Psoas muscle (tissue), 8 donors: ENCODE data around the gene FRS2. TPM values are rescaled to one million over a fixed set of nuclear protein-coding genes. Genes with fewer than 3 reads are reported as not detected.
A peak's percentile ranks its signal among the peaks of the same experiment; 100 is the strongest.

Experiments
- ATAC-seq, 4 donors: fragments of 200-7000 bp; cut with Tn5 transposase; one replicate each; pipeline ENCODE4 v1.9.1; 2020; ENCODE audit warnings: moderate library complexity in 3 of 4, mild to moderate bottlenecking in 2 of 4
- DNase-seq, 2 donors: peaks; one replicate each; pipeline ENCODE4 v3.0.0-alpha.2; 2020
- H3K27ac ChIP-seq: fragments of 200-600 bp; one replicate; pipeline ENCODE4 v1.8.0; 2022
- H3K27me3 ChIP-seq, 3 donors: fragments of 200-600 bp in 1 of 3; one replicate each; pipeline versions ENCODE4 v1.6.1 to v1.8.0; 2013 to 2022; ENCODE audit warnings: low read length in 2 of 3, mild to moderate bottlenecking in 2 of 3, moderate library complexity in 1 of 3; ENCODE audit not compliant: insufficient read depth in 3 of 3
- H3K36me3 ChIP-seq, 2 donors: fragments of 200-600 bp in 1 of 2; one replicate each; pipeline versions ENCODE4 v1.6.1 to v1.8.0; 2013 to 2022; ENCODE audit warnings: low read depth in 1 of 2, mild to moderate bottlenecking in 1 of 2, moderate library complexity in 1 of 2; ENCODE audit not compliant: insufficient read depth in 1 of 2
- H3K4me1 ChIP-seq: fragments of 200-600 bp; one replicate; pipeline ENCODE4 v1.8.0; 2022
- H3K4me3 ChIP-seq: fragments of 200-600 bp; one replicate; pipeline ENCODE4 v1.8.0; 2022; ENCODE audit warnings: mild to moderate bottlenecking
- H3K9me3 ChIP-seq: fragments of 200-600 bp; one replicate; pipeline ENCODE4 v1.8.0; 2022
- CTCF ChIP-seq: fragments of 200-600 bp; IDR thresholded peaks from one replicate; pipeline ENCODE4 v1.8.0; 2022; ENCODE audit warnings: antibody characterized with exemption
- whole genome bisulfite sequencing, 3 donors: extraction: QIAGEN DNeasy Blood & Tissue Kit; methylation state at CpG; one replicate each; pipeline versions ENCODE4 v1.1.6 to v1.1.7; 2013; 5-methylcytosine and 5-hydroxymethylcytosine counted together
- intact Hi-C, 2 donors: fragments of 100-400 bp; cut with DNase I; formaldehyde crosslinking; loops; one replicate each; pipeline versions ENCODE4 v1.11.0 to v1.14.2; 2022
- polyA plus RNA-seq, 3 donors: library from polyadenylated mRNA; stranded (reverse); fragments of 200-250 nt; gene quantifications; one replicate each; pipeline ENCODE4 v1.2.3, GENCODE V29; 2013
- total RNA-seq, 4 donors: library from RNA; stranded (reverse); fragmentation: NEBNext Ultra II Directional in 2 of 4; extraction: Animal tissue kit (Norgen Biotek cat#: 25700) in 2 of 4; gene quantifications; one replicate each; pipeline versions ENCODE4 v1.2.1 to v1.2.4, GENCODE V29; 2021 to 2023
- donor health status: healthy with polysubstance abuse.
- donor health status: DM: no; HTN: no; CAD: no; lungs with moderate emphysema.
- donor health status: Bipolar disorder and iron deficiency.
- donor health status: healthy.
- donor health status: DM: yes; HTN: yes; CAD: no.
- donor health status: DM: no; HTN: no; CAD: no.
- donor health status: DM: no; HTN: no; CAD: no.
- donor health status: DM: yes; HTN: yes; CAD: no.

FRS2 gene
- total and polyA plus RNA-seq, 7 donors, result 3.6 to 18.9 (median 13.1) TPM

DNA sequence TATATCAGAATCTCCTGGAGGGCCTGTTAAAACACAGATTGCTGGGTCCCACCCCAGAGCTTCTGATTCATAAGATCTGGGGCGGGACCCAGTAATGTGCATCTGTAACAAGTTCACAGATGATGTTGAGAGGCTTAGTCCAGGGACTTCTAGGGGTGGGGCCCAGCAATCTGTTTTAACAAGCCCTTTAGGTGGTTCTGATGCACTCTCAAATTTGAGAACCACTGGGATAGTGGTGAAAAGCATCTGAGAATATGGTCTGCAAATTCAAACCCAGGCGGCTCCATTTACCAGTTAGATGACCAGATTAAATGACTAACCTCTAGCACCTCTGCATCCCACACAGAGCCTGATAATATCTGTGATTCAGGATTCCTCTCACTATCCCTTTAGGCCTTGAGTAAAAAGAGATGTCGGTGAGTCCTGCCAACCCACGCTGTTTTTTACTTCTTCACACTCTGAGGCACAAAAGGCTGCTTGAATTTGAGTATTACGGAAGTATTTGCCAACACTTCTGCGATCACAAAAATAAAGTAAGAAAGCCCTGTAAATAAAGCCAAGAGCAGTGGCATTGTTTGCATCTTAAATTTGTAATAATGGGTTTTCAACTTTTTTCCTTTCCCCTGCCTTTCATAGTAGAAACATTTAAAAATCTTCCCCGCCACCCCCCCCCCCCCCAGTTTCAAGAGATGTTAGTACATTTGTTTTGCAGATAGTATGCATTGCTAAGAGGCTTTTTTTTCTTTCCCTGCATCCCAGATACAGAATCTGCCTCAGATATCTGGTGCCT lies 1.8 kb upstream of the FRS2 start:
- WGBS, 3 donors, result 63 to 87% (median 73%) methylated on average over 7 of the region's 7 CpGs

DNA sequence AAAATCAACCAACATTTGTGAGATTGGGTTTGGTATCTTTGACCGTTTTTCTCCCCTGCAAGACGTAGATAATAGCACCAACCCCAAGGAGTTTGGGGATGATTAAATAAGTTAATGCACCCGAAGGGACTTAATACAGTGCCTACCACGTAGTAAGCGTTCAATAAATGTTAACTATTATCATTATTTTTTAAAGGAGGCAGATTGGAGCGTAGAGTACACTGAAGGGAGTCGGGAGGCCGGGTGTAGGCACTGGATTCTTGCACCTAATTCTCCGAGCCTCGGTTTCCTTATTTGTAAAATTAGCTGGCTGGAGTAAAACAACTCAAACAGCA lies 367 bp upstream of the FRS2 start:
- DNase-seq (no peak), ATAC-seq (peak in 2 of 4 donors; percentile 9 to 29)
- intact Hi-C loops, result loop anchor here (2.0 to 10.0 kb wide), 3 partner anchors 48 to 101 kb away; no protein-coding TSS in a partner anchor
- no peak for TF ChIP-seq CTCF
- H3K4me1 ChIP-seq, result peaks cover 32% of the 10 kb centered on the region
- H3K9me3 ChIP-seq, result no peaks in the 10 kb centered on the region
- WGBS, 3 donors, result 10 to 20% (median 12%) methylated on average over 10 of the region's 10 CpGs
- H3K27me3 ChIP-seq, result no peaks in the 10 kb centered on the region
- H3K4me3 ChIP-seq, result peak overlapping the region; percentile 71
- peak overlapping the region; percentile 84 for H3K27ac ChIP-seq
- H3K36me3 ChIP-seq, result no peaks in the 10 kb centered on the region

More for the DNA sequence above, 1.8 kb upstream of the FRS2 start:
- no peak for TF ChIP-seq CTCF
- intact Hi-C loops, result loop anchor here in 1 of 2 donors (5.0 kb wide), 1 partner anchor 46 kb away; no protein-coding TSS in a partner anchor
- DNase-seq (no peak), ATAC-seq (no peak)
- no peaks in the 10 kb centered on the region for H3K36me3 ChIP-seq
- no peaks in the 10 kb centered on the region for H3K27me3 ChIP-seq
- peaks cover 20% of the 10 kb centered on the region for H3K4me1 ChIP-seq
- H3K27ac ChIP-seq, result no peak overlapping the region
- no peaks in the 10 kb centered on the region for H3K9me3 ChIP-seq
- no peak overlapping the region for H3K4me3 ChIP-seq

GRCh38 chr12:69471076-69471430 lies 865 bp downstream of the FRS2 start:
- TF ChIP-seq CTCF, result no peak
- no peaks in the 10 kb centered on the region for H3K9me3 ChIP-seq
- intact Hi-C loops, result loop anchor here (2.0 to 10.0 kb wide), 2 partner anchors 54 to 100 kb away; no protein-coding TSS in a partner anchor
- WGBS, 3 donors, result 1 to 2% (median 1%) methylated on average over 7 of the region's 7 CpGs
- peak overlapping the region; percentile 84 for H3K27ac ChIP-seq
- DNase-seq, result no peak
- peaks cover 44% of the 10 kb centered on the region for H3K4me1 ChIP-seq
- H3K27me3 ChIP-seq, result no peaks in the 10 kb centered on the region
- no peaks in the 10 kb centered on the region for H3K36me3 ChIP-seq
- ATAC-seq, result no peak
- H3K4me3 ChIP-seq, result peak overlapping the region; percentile 71

DNA sequence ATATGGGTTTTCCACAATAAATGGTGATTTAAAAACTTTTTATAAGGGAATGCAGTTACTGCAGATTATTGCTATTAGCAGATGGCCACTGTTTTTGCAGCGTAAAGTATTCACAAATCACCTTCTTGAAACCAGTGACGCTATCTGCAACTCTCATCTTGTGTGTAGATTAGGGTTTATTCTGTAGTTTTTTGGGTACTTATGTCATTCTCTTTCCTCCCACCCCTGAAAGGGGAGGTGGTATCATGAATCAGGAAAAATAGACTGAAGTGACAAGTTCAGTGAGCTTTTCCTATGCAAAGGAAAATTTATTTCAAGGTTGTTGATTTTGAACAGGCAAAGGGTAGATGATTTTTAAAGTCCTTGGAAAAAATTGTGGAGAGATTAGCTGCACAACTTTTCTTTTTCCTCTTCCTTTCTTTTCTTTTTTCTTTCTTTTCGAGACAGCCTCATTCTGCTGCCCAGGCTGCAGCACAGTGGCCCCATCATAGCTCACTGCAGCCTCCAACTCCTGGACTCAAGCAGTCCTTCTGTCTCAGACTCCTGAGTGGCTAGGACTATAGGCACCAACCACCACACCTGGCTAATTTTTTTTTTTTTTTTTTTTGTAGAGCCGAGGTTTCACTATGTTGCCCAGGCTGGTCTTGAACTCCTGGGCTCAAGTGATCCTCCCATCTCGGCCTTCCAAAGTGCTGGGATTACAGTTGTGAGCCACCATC lies 1.6 kb downstream of the FRS2 start:
- H3K4me1 ChIP-seq, result peaks cover 47% of the 10 kb centered on the region
- ATAC-seq (no peak), DNase-seq (no peak)
- 61 to 77% (median 66%) methylated on average over 5 of the region's 5 CpGs for WGBS, 3 donors
- H3K4me3 ChIP-seq, result peak overlapping the region; percentile 71
- H3K9me3 ChIP-seq, result no peaks in the 10 kb centered on the region
- H3K36me3 ChIP-seq, result no peaks in the 10 kb centered on the region
- intact Hi-C loops, result loop anchor here (2.0 to 10.0 kb wide), 2 partner anchors 53 to 99 kb away; no protein-coding TSS in a partner anchor
- no peak overlapping the region for H3K27ac ChIP-seq
- TF ChIP-seq CTCF, result no peak
- no peaks in the 10 kb centered on the region for H3K27me3 ChIP-seq
